HG03565 (cell line): ENCODE data around the gene RGS3.

Experiments
- ATAC-seq: cut with Tn5 transposase; IDR thresholded peaks from one replicate; pipeline ENCODE4 v1.9.1; 2021; ENCODE audit warnings: mild to moderate bottlenecking, moderate library complexity; ENCODE audit not compliant: unreplicated experiment

RGS3 gene

GRCh38 chr9:113464286-113464660 is 746 bp downstream of the RGS3 start:
- no peak for ATAC-seq

GRCh38 chr9:113465599-113466140 is 2.1 kb downstream of the RGS3 start:
- no peak for ATAC-seq

- ATAC-seq = no peak
Observed at GRCh38 chr9:113467183-113467582, 3.7 kb downstream of the RGS3 start.

GRCh38 chr9:113468716-113469448 is 5.4 kb downstream of the RGS3 start:
- ATAC-seq = no peak

GRCh38 chr9:113471143-113471542 is 7.6 kb downstream of the RGS3 start:
- no peak for ATAC-seq

GRCh38 chr9:113471566-113471965 is 8.0 kb downstream of the RGS3 start:
- ATAC-seq = no peak

- no peak for ATAC-seq
Observed at GRCh38 chr9:113472199-113472598, 8.7 kb downstream of the RGS3 start.

- no peak for ATAC-seq
Observed at GRCh38 chr9:113474360-113475028, 11.0 kb downstream of the RGS3 start.

- no peak for ATAC-seq
Observed at GRCh38 chr9:113475031-113475430, 11.5 kb downstream of the RGS3 start.

- ATAC-seq = no peak
Observed at GRCh38 chr9:113475992-113476391, 12.5 kb downstream of the RGS3 start.

- no peak for ATAC-seq
Observed at GRCh38 chr9:113476511-113476916, 13.0 kb downstream of the RGS3 start.

GRCh38 chr9:113477058-113477457 is 13.5 kb downstream of the RGS3 start:
- no peak for ATAC-seq

- no peak for ATAC-seq
Observed at GRCh38 chr9:113477661-113478060, 14.1 kb downstream of the RGS3 start.

- no peak for ATAC-seq
Observed at GRCh38 chr9:113479174-113479621, 15.7 kb downstream of the RGS3 start.

- no peak for ATAC-seq
Observed at GRCh38 chr9:113480612-113481011, 17.1 kb downstream of the RGS3 start.

GRCh38 chr9:113481176-113481787 is 17.8 kb downstream of the RGS3 start:
- no peak for ATAC-seq

GRCh38 chr9:113482341-113482740 is 18.8 kb downstream of the RGS3 start:
- ATAC-seq = no peak

- ATAC-seq = no peak
Observed at GRCh38 chr9:113482991-113483675, 19.6 kb downstream of the RGS3 start.

- ATAC-seq = no peak
Observed at GRCh38 chr9:113483676-113484257, 20.2 kb downstream of the RGS3 start.

GRCh38 chr9:113484258-113484730 is 20.8 kb downstream of the RGS3 start:
- ATAC-seq = no peak

- no peak for ATAC-seq
Observed at GRCh38 chr9:113485761-113486115, 22.2 kb downstream of the RGS3 start.
